ENCODE measurements around the gene STX8.
"Not testable (repeated sequence)": the region's sequence is repeated elsewhere in the genome, so short reads cannot be mapped to it uniquely, and the experiment has no call there.

STX8 gene

DNA sequence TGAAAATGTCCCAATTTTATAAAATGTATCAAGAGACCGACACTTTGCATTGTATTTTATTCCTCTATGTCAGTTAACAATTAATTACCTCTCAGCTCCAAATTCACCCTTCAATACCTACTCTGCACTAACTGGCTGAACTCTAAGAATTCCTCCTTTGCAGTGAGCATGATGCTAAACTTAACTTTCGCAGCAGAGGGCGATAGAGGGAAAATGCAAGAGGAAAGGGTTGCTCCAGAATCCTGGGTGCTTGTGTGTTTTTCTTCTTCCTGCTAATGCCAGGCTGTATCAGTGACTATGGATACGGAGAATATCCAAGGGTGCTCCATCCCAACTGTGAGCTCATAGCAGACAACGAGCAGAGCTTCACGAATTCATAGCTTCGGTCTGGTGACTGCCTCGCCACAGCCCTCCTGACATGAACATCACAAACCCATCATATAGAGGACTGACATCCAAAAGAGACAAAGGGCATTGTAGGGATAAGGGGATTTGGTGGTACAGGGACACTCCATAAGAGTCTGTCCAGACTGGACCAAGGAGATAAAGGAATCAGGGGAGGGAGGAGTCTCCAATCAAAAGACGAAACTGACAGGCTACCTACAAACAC is 172.9 kb downstream of the STX8 start:
- DNase-seq (ENCODE audit: low read depth in 2 of 2), result no peak

DNA sequence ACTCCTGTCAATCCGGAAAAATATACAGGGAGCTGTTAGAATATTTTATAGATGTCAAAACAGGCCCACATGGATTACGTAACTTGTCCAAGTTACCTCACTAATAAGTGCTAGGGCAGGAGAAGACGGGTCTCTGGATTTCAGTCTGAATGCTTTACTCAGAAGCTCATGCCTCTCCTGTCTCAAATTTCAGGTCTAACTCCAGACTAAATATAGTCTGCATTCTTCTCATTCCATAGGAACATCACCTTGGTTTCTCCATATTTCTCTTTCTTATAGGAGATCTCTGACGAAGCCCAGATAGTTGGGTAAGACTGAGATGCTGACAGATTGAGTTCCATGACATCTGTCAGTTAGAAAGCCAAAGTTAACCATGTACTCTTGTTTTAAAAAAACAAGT is 174.2 kb downstream of the STX8 start:
- DNase-seq (ENCODE audit: low read depth in 2 of 2), result no peak

DNA sequence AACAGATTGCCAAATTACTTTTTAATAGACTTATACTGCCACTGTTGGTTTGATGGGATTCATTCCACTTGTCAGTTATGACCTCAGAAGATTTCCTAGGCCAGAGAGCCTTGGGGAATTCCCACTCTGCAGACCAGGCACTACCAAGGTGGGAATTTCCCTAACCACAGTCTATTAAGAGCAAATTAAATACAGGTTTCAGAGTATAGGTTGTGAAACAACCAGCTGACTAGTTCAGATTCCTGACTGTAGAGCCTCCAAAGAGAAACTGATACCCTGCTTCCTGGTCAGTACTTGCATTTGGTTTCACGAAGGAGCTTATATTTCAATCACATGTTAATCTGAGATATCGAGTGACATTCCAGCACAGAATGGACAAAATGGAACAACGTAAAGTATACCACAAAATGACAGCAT is 186.5 kb downstream of the STX8 start:
- DNase-seq (ENCODE audit: low read depth in 2 of 2), result no peak

DNA sequence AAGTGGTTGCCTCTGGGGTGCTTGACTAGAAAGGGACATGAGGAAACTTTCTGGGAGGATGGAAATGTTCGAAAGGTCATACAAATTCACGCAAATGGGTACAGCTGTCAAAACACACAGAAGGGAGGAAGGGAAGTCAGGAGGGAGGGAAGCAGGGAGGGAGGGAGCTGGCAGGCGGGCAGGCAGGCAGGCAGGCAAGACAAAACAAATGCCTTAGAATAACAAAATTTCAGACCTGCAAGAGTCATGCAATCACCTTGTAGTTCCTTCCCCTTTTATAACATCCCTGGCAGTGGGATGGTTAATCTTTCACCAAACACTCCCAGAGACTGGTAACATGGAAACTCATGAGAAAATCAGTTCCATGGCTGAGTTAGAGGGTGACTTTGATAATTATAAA is 189.2 kb downstream of the STX8 start:
- no peak for DNase-seq (ENCODE audit: low read depth in 2 of 2)

DNA sequence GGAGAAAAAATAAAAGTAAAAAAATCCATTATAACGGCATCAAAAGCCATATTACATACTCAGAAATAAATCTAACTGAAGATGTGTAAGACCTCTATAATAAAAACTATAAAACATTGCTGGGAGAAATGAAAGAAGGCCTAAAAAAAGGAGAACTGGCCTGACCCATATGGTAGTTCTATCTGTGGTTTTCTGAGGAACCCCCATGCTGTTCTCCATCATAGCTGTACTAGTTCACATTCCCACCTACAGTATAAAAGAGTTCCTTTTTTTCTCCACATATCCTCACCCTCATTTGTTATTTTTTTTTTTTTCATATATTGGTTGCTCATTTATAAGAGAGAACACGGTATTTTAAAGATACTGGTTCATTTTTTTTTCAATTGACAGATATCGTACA is 191.8 kb downstream of the STX8 start:
- DNase-seq (ENCODE audit: low read depth in 2 of 2), result no peak

DNA sequence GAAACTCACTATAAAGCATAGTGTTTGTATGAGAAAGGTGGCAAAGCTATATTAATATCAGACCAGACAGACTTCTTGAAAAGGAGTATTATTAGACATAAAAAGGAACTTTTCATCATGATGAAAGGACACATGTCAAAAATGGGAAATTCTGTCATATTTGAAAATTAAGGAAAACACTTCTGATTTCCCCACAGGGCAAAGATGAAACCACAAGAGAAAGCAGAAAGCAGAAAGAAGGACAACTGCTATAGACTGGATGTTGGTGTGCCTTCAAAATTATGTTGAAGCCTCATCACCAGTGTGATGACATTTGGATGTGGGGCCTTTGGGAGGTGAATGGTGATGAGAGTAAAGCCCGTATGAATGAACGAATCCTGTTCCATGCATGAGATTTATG is 193.0 kb downstream of the STX8 start:
- no peak for DNase-seq (ENCODE audit: low read depth in 2 of 2)

DNA sequence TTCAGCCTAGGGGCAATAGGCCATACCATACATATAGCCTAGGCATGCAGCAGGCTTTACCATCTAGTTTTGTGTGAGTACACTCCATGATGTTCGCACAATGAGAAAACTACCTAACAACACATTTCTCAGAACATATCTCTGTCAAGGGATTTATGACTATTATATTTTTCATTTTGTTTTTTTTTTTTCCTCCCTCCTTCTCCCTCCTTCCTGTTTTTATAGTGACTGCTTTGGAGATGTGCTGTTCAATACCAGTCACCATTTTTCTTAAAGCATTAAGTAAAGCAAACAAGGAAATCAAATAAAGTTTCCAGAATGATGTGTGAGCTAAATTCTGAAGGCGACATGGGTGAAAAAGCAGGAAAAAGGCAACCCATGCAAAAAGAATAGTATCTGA is 194.6 kb downstream of the STX8 start:
- DNase-seq (ENCODE audit: low read depth in 2 of 2), result no peak

DNA sequence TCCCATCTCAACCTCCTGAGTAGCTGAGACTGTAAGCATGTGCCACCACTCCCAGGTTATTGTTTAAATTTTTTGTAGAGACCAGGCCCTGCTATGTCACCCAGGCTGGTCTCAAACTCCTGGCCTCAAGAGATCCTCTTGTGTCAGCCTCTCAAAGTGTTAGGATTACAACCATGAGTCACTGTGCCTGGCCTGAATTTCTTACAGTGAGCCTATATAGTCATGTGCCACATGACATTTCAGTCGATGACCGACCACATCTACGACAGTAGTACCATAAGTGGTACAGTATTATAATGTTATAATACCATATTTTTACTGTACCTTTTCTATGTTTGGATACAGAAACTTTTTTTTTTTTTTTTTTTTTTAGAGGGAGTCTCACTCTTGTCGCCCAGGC is 195.3 kb downstream of the STX8 start:
- DNase-seq (ENCODE audit: low read depth in 2 of 2), result no peak

DNA sequence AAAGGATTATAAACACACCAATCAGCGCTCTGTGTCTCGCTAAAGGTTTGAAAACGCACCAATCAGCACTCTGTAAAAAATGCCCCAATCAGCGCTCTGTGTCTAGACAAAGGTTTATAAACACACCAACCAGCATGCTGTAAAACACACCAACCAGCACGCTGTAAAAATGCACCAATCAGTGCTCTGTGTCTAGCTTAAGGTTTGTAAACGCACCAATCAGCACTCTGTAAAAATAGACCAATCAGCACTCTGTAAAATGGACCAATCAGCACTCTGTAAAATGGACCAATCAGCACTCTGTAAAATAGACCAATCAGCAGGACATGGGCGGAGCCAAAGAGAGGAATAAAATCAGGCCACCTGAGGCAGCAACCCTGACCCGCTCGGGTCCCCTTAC is 199.4 kb downstream of the STX8 start:
- not testable (repeated sequence) for DNase-seq (ENCODE audit: low read depth in 2 of 2)

DNA sequence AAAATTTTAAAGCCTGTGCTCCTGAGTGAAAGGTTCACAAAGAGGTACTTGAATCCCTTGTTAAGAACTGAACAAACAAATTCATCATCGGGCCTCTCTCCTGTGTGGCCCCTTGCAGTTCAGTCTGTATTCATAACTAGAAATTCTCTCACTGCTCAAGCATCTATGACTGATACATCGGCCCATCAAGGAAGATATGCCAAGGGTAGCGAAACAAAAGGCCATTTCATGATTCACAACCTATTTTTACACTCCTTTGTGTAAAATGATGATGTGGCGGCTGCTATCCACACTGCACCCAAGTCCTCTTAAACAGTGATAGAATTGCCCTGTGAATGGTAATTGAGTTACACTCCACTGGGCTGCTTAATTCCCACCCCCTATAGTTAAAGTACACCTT is 204.6 kb downstream of the STX8 start:
- DNase-seq (ENCODE audit: low read depth in 2 of 2), result no peak

DNA sequence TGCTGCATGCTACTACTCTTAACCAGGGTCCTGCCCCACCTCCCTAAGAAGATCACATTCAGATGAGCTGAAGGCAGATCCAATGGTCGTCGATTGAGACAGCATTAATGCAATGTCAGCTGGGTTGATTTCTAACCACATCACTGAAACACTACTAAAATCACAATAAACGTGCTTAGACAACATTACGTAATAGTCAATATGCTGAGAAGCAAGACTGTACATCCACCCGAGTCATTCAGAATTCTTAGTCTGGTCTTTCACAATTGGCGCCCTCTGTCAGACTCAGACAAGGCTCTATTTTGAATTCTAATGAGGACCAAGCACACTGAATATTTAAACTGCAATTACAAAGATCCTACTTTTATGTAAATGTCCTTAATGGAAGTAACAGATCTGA is 205.2 kb downstream of the STX8 start:
- no peak for DNase-seq (ENCODE audit: low read depth in 2 of 2)

DNA sequence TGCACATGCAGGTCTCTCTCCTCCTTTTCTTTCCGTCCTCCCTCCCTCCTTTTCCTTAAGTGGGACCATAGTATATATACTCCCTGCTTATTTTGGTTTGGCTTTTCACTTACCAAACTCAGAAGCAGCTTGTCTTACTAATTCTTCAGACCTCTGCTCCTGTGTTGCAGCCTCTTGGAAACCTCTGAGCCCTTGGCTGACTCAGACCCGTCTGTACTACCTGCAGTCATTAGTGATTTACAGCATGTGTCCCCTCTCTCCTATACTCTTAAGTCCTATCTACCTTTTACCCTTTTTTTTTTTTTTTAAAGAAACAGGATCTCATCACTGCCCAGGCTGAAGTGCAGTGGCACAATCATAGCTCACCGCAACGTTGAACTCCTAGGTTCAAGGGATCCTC is 207.0 kb downstream of the STX8 start:
- DNase-seq (ENCODE audit: low read depth in 2 of 2), result no peak

DNA sequence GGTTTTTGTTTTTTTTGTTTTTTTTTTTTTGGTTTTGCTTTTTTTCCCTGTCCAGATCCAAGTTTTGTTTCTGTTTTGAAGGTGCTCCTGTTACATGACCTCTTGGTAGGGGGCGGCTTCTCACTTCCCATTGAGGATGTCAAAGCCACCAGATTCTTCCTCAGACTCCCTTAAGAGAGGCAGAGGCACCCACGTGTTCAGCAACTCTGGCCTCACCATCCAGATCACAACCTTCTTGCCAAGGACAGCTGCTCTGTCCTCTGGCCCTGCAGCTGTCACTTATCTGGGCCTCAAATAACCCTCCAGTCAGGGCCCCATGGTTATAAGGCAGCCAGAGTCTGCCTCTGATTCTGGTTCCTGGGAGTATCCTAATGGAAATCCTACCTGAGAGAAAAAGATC is 208.5 kb downstream of the STX8 start:
- DNase-seq (ENCODE audit: low read depth in 2 of 2), result no peak

DNA sequence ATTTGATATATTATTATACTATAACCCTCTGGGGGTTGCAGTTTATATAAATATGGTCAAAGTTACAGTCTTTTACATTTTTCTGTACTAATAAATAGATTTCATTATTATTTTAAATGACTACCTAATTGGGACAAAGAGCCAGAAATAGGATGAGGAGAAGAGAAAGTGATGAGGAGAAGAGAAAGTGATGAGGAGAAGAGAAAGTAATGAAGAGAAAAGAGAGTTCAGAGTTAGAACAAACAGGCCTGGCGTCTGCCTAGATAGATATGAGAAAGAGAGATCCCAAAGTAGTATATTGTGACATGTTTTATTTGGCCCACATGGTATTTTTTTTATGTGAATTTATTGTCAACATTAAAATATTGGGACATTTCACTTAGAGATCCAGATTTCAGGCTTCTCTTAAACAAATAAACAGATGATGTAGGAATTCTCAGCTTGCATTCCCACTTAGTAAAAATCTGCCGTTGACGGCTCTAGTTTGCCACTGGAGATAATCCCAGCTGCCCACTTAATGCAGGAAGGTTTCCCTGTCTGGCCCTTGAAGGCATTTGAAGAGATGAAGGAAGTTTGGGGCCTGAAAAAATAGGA is 210.7 kb downstream of the STX8 start:
- no peak for DNase-seq (ENCODE audit: low read depth in 2 of 2)

DNA sequence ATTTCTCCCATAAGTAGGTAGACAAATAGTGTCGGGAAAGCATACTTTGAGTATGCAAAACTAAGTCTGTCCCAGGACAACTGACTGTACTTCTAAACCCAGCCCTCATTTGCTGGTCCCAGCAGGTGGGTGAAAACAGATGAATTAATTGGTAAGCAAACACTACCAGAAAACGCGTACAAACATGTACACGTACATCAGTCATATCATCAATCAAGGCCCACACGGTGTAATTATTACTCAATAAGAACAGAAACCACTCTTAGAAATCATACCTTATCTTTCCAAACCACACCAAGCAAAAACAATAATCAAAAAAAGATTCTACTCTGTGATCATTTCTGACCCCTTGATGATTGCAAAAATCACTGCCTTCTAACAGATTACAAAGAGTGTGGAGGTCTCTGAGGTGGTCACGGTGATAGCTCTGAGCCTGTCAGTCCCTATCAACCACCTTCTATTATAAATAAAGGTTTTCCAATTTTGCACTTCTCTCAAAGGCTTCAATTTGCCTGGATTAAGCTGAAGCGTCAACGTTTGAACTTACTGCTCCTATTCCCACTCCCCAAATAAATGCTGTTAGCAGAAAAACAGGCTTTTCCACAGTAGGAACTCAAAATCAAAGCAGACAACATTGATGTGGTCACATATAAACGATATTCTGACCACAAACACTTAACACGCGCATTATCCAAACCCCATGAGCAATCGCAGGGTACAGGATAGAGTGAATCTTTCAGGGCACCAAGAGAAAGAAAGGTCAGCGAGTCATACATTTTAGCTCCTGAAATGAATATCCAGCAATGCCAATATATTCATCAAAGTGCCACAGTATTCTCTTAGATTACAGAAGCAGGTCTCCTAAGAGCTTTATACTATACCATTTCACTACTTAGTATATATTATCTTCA is 211.9 kb downstream of the STX8 start:
- no peak for DNase-seq (ENCODE audit: low read depth in 2 of 2)

DNA sequence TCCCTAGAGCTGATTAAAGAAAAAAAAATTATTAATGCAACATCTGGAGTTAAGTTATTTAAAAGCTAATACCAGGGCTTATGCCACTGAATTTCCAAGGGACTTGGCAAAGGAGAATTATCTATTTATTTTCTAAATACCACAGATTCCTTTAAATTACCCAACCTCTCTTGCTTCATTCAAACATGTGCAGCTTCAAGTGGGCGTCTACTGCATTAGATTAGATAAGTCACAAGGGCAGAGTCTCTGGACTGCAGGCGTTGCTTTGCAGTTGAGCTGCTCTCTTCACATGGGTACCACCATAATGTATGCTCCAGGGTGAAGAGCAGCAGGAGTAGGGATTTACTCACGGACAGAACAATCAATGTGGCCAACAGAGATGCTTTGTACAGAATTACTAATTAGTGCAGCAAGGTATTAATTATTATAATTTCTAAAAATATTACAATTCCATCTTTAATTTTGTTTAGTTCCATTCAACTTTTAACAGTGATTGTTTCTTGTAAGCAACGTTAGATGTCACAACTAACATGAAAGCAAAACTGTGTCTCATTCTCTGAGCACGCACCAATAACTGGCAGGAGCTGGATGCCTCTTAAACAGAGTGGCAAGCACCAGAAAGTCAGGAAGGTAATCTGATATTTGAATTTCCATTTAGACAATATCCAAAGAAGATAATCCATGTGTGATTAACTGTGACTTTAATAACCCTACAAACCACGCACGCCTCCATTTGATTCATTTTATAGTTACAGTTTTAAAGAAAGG is 214.2 kb downstream of the STX8 start:
- no peak for DNase-seq (ENCODE audit: low read depth in 2 of 2)

DNA sequence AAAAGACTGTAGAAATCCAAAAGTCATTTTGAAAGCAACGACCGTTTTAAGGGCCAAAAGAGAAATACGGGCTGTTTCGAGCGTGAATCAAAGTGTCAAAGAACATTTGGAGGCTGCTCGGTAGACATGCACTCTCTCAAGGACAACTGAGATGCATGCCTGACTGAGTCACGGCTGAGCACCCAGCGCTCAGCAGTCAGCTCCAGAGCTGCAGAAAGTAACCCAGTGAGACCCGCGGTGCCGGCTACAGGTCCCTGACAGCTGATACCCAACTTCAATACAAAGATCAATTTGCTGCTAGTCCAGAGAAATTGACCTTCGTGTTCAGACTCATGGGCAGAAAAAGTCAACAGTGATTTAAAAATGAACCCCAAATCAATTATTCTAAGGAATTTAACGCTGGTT is 214.9 kb downstream of the STX8 start:
- no peak for DNase-seq (ENCODE audit: low read depth in 2 of 2)

DNA sequence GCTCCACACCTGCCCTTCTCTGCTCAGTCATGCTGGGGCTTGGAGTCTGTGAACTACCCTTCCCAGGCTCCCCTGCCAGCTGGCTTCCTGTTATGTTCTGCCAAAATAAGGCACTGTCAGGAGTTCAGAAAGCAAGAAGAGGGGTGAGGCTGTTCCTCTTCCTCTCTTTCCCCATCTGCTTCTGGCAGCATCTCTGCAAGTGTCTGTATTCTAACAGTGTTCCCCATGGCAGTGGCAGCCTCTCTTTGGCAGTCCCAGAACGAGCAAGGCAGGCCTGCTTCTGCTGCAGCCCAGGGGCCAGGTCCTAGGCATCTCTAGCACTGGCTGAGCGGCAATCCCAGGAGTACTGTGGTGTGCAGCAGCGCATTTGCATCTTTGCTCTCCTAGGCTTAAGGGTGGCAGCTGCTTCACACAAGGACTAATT is 219.1 kb downstream of the STX8 start:
- DNase-seq (ENCODE audit: low read depth in 2 of 2), result no peak

DNA sequence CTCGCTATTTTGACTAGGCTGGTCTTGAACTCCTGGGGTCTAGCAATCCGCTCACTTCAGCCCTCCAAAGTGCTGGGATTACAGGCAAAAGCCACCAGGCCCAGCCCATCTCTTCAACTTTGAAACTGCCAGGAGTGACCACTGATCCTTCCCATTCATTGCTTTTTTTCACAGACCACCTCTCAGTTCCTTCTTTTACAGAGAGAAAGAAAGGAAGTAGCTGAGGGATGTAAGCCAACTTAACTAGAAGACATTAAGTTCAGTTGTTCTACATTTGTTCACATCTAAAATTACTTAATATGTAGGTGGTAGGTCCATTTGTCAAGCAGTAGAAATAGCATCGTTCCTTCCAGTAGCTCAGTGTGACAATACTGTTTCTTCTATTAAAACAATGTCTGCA is 219.8 kb downstream of the STX8 start:
- no peak for DNase-seq (ENCODE audit: low read depth in 2 of 2)

DNA sequence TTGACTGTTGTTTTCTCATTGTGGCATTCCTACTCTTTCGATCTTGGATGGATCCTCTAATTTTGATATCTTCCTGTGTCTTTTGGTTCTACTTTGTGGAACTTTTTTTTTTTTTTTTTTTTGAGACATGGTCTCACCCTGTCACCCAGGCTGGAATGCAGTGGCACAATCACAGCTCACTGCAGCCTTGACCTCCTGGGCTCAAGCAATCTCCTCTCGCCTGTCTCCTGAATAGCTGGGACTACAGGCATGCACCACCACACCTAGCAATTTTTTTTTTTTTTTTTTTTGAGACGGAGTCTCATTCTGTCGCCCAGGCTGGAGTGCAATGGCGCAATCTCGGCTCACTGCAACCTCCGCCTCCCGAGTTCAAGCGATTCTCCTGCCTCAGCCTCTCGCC is 220.4 kb downstream of the STX8 start:
- not testable (repeated sequence) for DNase-seq (ENCODE audit: low read depth in 2 of 2)

DNA sequence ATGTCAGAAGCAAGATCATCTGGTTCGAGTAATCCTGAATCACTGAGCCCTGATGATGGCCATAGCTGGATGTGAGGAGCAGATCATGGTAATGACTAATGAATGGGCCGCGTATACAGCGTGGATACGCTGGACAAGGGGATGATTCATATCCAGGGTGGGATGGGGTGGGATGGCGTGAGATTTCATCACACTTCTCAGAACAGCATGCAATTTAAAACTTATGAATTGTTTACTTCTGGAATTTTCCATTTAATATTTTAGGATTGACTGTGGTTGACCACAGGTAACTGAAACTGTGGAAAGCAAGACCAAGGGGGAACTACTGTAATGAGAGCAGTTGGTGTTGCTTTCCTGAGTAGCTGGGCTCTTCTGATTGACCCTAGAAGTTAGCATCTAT is 225.5 kb downstream of the STX8 start:
- no peak for DNase-seq (ENCODE audit: low read depth in 2 of 2)

DNA sequence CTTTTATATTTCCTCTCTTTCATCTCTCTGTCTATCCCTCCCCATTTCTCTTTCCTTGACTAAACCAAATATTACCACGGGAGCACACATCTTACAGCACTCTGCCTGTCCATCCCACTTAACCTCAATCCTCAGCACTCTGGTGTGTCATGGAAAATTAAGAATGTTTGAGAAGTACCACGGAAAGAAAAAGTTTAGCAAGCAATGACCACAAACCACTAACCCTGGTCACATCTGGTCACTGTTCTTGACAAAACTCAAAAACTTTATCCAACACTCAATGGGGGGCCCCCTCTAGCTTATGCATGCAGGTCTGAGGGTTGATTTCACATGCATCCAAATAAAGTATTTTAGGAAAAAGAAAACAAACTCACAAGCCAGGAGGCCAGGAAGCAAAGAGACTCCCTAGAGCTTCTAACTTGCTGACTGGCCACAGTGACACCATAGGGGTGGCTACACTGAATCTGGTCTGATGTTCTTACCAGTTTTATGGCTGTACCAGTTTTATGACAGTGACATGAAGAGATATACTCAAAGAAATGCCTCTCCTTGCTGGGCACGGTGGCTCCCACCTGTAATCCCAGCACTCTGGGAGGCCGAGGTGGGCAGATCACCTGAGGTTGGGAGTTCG is 229.2 kb downstream of the STX8 start:
- no peak for DNase-seq (ENCODE audit: low read depth in 2 of 2)

All from activated CD8-positive, alpha-beta memory T cell treated with anti-CD3 and anti-CD28 coated beads for 4 hours (primary cell).